Measurements from ENCODE around the gene RPS10.

RPS10 gene

DNA sequence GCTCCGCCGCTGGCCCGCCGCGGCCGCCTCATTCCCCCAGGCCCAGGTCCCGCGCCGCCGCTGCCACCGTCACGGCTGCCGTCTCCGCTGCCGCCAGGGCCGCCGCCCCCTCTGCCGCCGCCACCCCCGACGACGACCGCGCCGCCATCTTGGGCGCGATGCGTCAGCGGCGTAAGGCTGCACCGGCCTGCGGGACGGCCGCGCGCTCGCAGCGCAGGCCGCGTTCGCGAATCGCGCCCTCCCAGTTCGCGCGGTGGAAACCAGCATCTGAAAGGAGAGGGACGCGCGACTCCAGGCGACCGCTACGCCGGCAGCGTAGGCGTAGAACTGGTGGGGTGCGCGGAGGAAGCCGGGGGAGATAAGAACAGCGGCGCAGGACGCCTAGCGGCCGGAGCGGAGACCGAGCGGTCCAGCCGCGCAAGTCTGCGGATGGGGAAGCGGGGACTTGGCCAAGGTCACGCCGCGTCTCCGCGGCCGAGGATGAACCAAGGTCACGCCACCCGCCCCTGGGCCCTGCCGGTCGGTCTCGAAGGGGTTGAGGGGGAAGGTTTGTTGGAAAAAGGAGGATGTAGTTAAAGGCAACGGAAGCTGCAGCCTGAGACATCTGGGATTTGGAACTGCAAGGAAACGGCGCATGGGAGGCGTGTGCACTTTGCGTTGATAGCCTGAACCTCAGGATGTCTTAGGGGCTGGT, 33.2 kb downstream of the RPS10 start, which contains the start of gene NUDT3:
Gene NUDT3, minus strand, starts transcription at position 173 of the 694 bp plus-strand sequence. CDS start 307 bp downstream, outside the sequence.
- peak; percentile 93 for ATAC-seq
- TF ChIP-seq, protein P1, sequence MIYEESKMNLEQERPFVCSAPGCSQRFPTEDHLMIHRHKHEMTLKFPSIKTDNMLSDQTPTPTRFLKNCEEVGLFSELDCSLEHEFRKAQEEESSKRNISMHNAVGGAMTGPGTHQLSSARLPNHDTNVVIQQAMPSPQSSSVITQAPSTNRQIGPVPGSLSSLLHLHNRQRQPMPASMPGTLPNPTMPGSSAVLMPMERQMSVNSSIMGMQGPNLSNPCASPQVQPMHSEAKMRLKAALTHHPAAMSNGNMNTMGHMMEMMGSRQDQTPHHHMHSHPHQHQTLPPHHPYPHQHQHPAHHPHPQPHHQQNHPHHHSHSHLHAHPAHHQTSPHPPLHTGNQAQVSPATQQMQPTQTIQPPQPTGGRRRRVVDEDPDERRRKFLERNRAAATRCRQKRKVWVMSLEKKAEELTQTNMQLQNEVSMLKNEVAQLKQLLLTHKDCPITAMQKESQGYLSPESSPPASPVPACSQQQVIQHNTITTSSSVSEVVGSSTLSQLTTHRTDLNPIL (CRISPR knock-in tag; IDR thresholded peaks at IDR 0.05; ENCODE audit: low read depth) = no peak
- TF ChIP-seq ZNF565 (CRISPR knock-in tag; conservative IDR thresholded peaks at IDR 0.05; ENCODE audit: low read depth) (no peak), ESRRG (CRISPR knock-in tag; IDR thresholded peaks at IDR 0.05) (peak; percentile 73; the same call in 1 of the 2 replicates), ZFP30 (CRISPR knock-in tag; IDR thresholded peaks at IDR 0.05) (no peak), ZFP3 (CRISPR knock-in tag; IDR thresholded peaks at IDR 0.05) (no peak), ZC3H10 (CRISPR knock-in tag; IDR thresholded peaks at IDR 0.05) (no peak)
- TF ChIP-seq, protein P2, sequence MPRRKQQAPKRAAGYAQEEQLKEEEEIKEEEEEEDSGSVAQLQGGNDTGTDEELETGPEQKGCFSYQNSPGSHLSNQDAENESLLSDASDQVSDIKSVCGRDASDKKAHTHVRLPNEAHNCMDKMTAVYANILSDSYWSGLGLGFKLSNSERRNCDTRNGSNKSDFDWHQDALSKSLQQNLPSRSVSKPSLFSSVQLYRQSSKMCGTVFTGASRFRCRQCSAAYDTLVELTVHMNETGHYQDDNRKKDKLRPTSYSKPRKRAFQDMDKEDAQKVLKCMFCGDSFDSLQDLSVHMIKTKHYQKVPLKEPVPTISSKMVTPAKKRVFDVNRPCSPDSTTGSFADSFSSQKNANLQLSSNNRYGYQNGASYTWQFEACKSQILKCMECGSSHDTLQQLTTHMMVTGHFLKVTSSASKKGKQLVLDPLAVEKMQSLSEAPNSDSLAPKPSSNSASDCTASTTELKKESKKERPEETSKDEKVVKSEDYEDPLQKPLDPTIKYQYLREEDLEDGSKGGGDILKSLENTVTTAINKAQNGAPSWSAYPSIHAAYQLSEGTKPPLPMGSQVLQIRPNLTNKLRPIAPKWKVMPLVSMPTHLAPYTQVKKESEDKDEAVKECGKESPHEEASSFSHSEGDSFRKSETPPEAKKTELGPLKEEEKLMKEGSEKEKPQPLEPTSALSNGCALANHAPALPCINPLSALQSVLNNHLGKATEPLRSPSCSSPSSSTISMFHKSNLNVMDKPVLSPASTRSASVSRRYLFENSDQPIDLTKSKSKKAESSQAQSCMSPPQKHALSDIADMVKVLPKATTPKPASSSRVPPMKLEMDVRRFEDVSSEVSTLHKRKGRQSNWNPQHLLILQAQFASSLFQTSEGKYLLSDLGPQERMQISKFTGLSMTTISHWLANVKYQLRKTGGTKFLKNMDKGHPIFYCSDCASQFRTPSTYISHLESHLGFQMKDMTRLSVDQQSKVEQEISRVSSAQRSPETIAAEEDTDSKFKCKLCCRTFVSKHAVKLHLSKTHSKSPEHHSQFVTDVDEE (CRISPR knock-in tag; IDR thresholded peaks at IDR 0.05) = no peak

DNA sequence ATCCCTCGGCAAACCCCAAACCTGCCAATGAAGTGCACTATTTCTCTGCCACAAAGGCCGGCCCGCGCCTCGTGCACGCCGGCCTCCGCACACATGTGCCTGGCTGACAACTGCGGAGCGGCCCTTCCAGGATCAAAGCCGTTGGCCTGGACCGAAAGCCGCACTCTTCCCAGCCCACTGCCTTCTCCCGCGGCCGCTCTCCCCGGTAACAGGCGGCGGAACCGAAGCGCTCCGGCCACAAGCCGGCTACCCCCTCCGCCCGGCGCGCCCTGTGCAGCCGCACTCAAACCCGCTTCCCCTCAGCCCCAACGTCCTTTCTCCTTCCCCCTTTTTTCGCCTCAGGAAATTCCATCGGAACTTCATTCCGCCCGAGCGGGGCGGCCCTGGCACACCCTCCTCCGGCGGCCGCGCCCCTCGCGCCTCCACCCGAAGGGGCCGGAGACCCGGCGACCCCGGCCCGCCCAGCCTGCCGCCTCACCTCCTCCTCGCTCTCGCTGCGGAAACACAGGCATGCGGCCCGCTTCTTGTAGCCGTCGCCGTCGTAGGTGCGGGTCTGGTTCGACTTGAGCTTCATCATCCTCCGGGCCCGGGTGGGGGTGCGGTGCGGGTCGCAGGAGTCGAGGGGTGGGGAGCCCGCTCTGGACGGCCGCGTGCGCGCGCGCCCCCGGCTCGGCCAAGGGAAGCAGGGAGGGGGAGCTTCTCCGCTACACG, 33.9 kb downstream of the RPS10 start:
- ATAC-seq = peak; percentile 59
- TF ChIP-seq TCF4 (CRISPR knock-in tag; IDR thresholded peaks at IDR 0.05; ENCODE audit: borderline replicate concordance) (no peak), ZNF8 (CRISPR knock-in tag; IDR thresholded peaks at IDR 0.05) (no peak), TOX (CRISPR knock-in tag; IDR thresholded peaks at IDR 0.05; ENCODE audit: borderline replicate concordance) (no peak), CSDC2 (CRISPR knock-in tag; IDR thresholded peaks at IDR 0.05) (0 out of 2 replicates have a peak, but pooled peaks have one; percentile 28), ZFP30 (CRISPR knock-in tag; IDR thresholded peaks at IDR 0.05) (no peak), ZC3H10 (CRISPR knock-in tag; IDR thresholded peaks at IDR 0.05) (no peak), ZFP3 (CRISPR knock-in tag; IDR thresholded peaks at IDR 0.05) (no peak)
- TF ChIP-seq, protein P2 (CRISPR knock-in tag; IDR thresholded peaks at IDR 0.05) = 0 out of 2 replicates have a peak, but pooled peaks have one; percentile 33
- TF ChIP-seq, protein P3, sequence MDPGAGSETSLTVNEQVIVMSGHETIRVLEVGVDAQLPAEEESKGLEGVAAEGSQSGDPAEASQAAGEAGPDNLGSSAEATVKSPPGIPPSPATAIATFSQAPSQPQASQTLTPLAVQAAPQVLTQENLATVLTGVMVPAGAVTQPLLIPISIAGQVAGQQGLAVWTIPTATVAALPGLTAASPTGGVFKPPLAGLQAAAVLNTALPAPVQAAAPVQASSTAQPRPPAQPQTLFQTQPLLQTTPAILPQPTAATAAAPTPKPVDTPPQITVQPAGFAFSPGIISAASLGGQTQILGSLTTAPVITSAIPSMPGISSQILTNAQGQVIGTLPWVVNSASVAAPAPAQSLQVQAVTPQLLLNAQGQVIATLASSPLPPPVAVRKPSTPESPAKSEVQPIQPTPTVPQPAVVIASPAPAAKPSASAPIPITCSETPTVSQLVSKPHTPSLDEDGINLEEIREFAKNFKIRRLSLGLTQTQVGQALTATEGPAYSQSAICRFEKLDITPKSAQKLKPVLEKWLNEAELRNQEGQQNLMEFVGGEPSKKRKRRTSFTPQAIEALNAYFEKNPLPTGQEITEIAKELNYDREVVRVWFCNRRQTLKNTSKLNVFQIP (CRISPR knock-in tag; IDR thresholded peaks at IDR 0.05; ENCODE audit: borderline replicate concordance, low read depth) = no peak
- TF ChIP-seq, protein P4, sequence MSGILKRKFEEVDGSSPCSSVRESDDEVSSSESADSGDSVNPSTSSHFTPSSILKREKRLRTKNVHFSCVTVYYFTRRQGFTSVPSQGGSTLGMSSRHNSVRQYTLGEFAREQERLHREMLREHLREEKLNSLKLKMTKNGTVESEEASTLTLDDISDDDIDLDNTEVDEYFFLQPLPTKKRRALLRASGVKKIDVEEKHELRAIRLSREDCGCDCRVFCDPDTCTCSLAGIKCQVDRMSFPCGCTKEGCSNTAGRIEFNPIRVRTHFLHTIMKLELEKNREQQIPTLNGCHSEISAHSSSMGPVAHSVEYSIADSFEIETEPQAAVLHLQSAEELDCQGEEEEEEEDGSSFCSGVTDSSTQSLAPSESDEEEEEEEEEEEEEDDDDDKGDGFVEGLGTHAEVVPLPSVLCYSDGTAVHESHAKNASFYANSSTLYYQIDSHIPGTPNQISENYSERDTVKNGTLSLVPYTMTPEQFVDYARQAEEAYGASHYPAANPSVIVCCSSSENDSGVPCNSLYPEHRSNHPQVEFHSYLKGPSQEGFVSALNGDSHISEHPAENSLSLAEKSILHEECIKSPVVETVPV (CRISPR knock-in tag; IDR thresholded peaks at IDR 0.05) = no peak

GRCh38 chr6:34391473-34391785, 34.4 kb downstream of the RPS10 start:
- no peak for ATAC-seq
- TF ChIP-seq, protein P3 (CRISPR knock-in tag; IDR thresholded peaks at IDR 0.05; ENCODE audit: borderline replicate concordance, low read depth) = no peak
- TF ChIP-seq RARB (CRISPR knock-in tag; IDR thresholded peaks at IDR 0.05) (no peak), CSDC2 (CRISPR knock-in tag; IDR thresholded peaks at IDR 0.05) (no peak), ZNF70 (CRISPR knock-in tag; IDR thresholded peaks at IDR 0.05) (no peak), ZNF8 (CRISPR knock-in tag; IDR thresholded peaks at IDR 0.05) (no peak), ZC3H10 (CRISPR knock-in tag; IDR thresholded peaks at IDR 0.05) (no peak)
- TF ChIP-seq, protein P2 (CRISPR knock-in tag; IDR thresholded peaks at IDR 0.05) = no peak
- TF ChIP-seq, protein P1 (CRISPR knock-in tag; IDR thresholded peaks at IDR 0.05; ENCODE audit: low read depth) = no peak
- TF ChIP-seq, protein P4 (CRISPR knock-in tag; IDR thresholded peaks at IDR 0.05) = no peak

All from SK-N-SH treated with all-trans-retinoic acid at 6 μM for 48 hours (cell line).